SK-N-DZ (cell line): Measurements from ENCODE around the gene AP1B1. TPM values are rescaled to one million over a fixed set of nuclear protein-coding genes. Genes with fewer than 3 reads are reported as not detected.
"Not testable (repeated sequence)": the region's sequence is repeated elsewhere in the genome, so short reads cannot be mapped to it uniquely, and the experiment has no call there.

Experiments used
- DNase-seq: peaks from one replicate; pipeline ENCODE4 v3.0.0-alpha.2; 2015; ENCODE audit warnings: low spot score
- polyA plus RNA-seq, 2 experiments: library from polyadenylated mRNA; depleted of rRNA; stranded (reverse); fragments of >200 nt; gene quantifications; 2 replicates each; pipeline ENCODE4 v1.2.3, GENCODE V29; 2014

AP1B1 gene
- polyA plus RNA-seq (2014; cell fraction: cytosol; rRNA removed): 37.4 and 45.3 TPM in 2 replicates
- 39.8 and 58.2 TPM in 2 replicates for polyA plus RNA-seq (2014; cell fraction: nucleus; rRNA removed)

DNA sequence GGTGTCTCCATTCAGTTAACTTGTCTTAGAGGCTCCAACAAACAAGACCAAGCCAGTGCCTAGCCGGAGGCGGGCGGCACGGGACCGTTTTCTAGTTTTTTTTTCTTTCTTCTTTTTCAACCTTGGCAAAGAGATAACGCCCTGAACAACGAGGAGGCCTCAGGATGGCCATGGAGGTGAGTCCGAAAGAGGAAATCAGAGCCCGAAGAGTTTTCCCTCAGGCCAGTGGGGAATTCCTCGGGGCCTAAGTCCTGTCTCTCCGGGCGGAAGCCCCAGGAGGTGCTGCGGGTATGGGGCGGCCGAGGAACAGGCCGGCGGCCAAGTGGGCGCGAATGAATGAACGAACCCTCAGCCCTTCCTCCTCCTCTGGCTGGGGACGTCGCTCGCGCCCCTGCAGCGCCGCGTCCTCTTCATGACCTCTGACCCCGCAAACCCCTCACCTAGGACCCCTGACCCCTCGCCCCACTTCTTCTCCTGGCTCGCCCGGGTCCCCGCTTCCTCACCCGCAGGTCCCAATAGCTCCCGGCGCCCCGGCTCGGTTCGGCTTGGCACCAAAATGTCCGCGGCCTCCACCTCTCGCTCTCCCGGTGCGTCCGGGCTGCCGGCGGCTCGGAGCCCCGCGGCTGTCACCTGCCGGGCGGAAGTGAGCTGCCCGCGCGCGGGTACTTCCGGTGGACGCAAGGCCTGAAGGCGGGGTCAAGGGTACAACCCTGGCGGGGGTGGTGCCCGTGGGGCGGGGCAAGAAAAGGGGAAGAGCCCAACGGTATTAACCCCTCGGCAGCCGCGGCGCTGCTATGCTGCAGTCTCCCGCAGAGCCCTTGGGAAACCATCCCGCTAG, at the start of gene AP1B1:
Gene AP1B1 (minus strand): TSS at position 650 of the 838 bp plus-strand sequence. CDS start 21,327 bp downstream, outside the sequence.
- peak; percentile 93 for DNase-seq

GRCh38 chr22:29435236-29436136, 47.1 kb upstream of the AP1B1 start:
- DNase-seq: no peak

- DNase-seq: no peak
These were observed 45.9 kb upstream of the AP1B1 start for GRCh38 chr22:29434288-29434687.

DNA sequence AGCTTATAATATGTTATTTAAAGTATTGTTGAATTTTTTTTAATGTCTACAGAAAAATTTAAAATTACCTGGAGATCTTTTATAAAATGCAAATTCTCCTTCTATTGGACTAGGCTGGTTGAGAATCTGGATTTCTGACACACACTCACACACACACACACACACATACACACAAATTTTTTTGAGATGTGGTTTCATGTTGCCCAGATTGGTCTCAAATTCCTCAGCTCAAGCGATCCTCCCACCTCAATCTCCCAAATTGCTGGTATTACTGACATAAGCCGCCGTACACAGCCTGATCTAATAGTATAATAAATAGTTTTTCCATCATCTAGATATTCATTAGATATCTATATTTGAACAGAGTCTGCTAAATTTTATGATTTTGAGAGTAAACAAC, 45.5 kb upstream of the AP1B1 start:
- DNase-seq: no peak

DNA sequence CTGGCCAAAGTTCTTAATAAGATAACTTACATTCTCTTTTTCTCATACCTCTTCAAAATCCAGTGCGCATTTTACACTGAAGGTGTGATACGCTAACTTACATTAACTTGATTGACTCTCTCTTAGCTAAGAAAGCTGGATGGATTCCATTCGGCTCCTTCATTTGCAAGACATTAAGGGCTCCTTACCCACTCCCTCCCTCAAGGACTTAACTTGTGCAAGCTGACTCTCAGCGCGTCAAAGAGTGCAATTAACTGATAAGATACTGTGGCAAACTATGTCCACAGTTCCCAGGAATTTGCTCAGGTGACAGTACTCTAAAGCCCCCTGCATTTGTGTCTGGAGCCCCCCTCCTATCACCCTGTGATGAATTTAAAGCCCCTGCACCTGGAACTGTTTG, 43.6 kb upstream of the AP1B1 start:
- DNase-seq: no peak

GRCh38 chr22:29427176-29427760, 38.9 kb upstream of the AP1B1 start:
- no peak for DNase-seq

DNA sequence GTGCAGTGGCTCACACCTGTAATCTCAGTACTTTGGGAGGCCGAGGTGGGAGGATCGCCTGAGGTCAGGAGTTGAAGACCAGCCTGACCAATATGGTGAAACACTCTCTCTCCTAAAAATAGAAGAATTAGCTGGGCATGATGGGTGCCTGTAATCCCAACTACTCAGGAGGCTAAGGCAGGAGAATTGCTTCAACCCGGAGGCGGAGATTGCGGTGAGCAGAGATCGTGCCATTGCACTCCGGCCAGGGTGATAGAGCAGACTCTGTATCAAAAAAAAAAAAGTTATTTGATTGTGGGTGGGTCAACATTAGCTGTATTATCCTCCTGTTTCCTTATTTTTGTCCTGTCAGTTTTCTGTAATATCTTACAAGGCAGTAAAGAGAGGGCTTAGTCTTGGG, 38.1 kb upstream of the AP1B1 start:
- DNase-seq: no peak

DNA sequence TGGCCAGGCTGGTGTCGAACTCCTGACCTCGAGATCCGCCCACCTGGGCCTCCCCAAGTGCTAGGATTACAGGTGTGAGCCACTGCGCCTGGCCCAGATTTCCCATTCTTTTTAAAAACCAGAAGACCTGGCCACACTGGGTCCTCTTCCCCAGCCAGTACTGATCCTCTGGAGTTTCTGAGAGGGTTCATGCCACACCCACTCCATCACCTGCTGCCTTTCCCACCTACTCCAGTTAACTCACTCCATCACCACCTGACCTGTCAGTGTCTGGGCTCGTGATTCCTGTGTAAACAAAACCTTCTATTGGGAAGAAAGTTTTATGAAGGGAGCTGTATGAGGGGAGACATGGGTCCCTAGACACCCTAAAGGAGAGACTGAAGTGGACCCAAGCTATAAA, 30.3 kb upstream of the AP1B1 start:
- not testable (repeated sequence) for DNase-seq

DNA sequence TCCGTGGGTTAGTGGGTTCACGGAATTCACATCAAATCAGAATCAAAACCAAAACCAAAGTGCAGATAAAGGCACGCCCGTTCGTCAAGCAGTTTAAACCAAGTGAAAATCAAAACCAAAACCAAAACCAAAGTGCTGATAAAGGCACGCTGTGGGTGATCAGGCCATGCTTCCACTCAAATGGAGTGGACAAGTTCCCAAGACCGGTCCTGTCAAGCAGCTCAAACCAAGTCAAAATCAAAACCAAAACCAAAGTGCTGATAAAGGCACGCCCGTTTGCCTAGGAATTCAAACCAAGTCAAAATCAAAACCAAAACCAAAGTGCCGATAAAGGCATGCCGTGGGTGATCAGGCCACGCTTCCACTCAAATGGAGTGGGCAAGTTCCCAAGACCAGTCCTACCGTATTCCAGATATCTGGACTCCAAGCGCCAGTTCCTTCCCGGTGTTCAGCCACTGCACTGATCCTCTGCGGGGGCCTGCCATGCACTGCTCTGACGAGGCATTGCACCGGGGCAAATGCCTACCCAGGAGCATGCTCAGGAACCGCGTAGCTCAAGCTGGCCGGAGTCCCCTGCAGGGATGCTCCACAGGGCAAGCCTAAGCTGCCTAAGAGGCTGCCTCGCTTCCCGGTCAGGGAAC, 26.7 kb upstream of the AP1B1 start:
- not testable (repeated sequence) for DNase-seq

DNA sequence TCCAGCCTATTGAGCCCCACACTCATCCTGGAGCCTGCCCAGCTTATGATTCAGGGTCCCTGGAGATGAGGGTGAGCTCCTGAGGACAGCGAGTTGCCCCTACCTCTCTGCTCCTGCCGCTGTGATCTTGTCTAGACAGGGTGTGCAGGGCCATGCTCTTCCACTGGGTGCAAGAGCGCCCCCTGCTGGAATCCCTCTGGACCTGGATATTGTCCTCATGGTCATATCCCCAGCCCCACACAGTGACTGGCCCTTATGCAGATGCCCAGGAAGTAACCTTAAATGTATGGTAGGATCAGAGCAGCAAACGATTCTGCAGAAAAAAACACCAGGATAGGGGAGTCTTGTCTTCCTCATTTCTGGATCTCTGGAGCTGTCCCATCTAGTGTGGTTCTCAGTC, 24.4 kb upstream of the AP1B1 start:
- not testable (repeated sequence) for DNase-seq

DNA sequence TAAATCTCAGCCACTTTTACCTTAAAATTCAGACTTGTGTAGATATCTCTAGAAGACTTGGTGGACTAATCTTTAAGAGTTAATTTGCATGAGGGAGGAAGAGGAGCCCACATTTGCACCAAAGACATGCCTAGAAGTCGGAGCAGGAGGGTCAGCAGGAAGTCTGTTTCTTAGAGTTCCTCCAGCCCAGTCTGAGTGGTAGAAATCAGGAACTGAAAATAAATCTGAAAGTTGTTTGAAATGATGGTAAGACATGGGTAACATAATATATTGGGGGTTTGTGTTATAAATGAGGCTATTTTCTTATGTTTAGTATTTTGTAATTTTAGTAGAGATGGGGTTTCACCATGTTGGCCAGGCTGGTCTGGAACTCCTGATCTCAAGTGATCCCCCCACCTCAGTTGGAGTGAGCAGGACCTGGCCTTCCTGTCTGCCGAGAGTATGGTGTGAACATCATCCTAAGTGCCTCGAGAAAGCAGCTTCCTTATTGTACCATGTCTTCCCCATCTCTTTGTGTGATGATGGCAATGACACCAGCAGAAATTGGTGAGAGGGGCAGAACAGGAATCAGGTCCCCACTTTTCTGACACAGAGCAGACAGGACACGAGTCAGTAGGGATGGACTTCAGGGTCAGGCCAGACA, 23.3 kb upstream of the AP1B1 start:
- not testable (repeated sequence) for DNase-seq

DNA sequence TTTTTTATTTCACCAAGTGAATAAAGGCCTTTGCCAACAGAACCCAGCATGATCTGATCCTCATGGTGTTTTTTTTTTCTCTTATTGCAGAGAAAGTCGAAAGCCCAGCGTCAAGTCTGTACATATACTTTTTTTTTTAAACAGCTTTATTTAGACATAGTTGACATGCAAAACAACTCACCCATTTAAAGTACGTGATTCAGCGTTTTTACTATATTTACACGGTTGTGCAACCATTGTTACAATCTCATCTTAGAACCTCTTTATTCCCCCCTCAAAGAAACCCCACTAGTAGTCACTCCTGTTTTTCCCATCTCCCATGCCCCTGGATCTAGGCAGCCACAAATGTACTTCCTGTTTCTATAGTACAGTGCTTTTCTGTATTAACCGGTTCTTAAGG, 20.6 kb upstream of the AP1B1 start:
- no peak for DNase-seq

DNA sequence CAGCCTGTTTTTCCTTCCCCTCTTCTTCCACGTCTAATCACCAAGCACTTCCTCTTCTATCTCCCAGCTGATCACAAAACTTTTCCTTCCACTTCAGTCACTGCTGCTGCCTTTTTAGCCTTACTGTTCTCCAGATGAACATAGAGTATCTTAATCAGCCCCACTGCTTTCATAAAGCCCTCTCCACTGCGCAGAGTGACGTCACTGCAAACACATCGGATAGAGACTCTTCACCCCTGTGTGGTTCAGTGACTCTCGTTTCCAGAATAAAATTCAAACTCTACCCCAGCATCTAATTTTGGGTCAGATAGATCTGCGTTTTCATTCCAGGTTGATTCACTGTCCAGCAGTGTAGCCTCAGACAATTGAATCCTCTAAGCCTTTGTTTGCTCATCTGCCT, 13.2 kb upstream of the AP1B1 start:
- not testable (repeated sequence) for DNase-seq

- DNase-seq: no peak
These were observed 12.2 kb upstream of the AP1B1 start for GRCh38 chr22:29400576-29400975.

- no peak for DNase-seq
These were observed 9.4 kb upstream of the AP1B1 start for GRCh38 chr22:29397791-29398190.

DNA sequence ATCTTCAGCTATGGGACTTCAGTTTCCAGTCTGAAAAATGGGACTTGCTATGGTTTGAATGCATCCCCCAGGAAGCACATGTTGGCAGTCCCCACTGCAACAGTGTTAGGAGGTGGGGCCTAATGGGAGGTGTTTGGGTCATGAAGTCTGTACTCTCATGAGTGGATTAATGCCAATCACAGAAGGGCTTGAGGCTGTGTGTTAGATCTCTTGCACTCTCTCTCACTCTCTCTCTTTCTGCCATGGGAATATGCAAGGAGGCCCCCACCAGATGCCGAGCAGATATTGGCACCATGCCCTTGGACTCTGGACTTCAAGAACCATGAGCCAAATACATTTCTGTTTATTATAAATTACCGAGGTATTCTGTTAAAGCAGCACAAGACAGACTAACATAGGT, 7.8 kb upstream of the AP1B1 start:
- no peak for DNase-seq

DNA sequence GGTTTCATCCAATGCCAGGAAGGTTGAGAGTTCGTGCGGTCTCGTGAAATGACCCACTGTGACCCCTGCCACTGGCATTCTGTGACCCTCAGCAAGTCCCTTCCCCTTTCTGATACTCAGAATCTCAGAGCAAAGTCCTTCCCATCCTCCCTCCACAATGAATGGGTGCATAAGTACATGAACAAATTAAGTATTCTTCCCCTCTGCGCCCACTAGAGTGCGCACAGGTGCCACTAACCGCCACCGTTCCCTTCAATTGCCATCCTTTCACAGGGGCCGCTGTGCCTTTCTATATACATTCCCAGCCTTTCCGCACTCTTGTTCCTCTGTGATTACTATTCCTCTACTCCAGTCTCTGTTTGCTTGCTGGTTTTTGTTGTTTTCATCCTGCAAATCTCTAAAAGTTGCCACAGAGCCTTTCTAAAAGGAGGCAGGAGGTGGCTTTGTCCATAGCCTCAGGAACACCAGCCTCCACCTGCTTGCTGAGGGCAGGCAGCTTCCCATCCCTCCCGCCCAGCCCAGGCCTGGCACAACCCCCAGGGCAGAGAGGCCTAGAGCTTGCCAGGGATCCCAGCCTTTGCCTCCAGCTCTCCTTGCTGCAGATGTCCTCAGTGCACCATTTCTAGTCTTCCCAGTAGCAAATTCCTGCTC, 6.7 kb upstream of the AP1B1 start:
- peak; percentile 81 for DNase-seq

DNA sequence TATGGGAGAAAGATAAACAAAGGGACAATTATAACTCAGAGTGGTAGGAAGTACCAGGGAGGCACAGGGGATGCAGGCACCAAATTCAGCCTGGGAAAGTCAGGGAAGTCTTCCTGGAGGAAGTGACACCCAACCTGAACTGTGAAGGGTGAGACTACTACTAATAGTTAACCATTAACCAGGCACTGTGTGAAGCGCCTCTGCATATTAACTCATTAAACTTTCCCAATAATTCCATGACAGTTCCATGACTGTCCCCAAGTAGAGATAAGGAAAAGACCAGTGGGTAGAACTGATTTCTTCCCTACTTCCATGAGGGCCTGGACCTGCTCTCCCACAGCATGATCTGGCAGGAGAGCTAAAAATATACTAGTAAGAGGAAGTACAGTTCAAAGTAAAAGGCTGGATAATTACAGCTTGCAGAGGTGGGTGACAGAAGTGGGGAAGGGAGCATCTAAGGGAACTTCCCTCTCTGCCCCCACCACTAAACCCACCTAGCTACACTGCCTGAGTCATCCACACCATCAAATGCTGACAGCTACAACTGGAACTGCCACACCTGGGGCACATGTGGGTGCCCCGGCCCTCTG, 4.7 kb upstream of the AP1B1 start:
- DNase-seq: no peak

- no peak for DNase-seq
These were observed 3.2 kb upstream of the AP1B1 start for GRCh38 chr22:29391546-29391945.

- DNase-seq: no peak
These were observed 1.9 kb upstream of the AP1B1 start for GRCh38 chr22:29390270-29390669.
